GM12873 (cell line): ENCODE measurements around the gene MRGPRG.

ENCODE experiments used
- TF ChIP-seq, protein P1 (sequence below): IDR thresholded peaks from 2 replicates; pipeline ENCODE4 v1.5.1; 2012; ENCODE audit warnings: low read depth, mild to moderate bottlenecking, moderate library complexity, low read length, control low read depth; ENCODE audit not compliant: insufficient read depth; ENCODE audit errors: missing control alignments

Gene MRGPRG

DNA sequence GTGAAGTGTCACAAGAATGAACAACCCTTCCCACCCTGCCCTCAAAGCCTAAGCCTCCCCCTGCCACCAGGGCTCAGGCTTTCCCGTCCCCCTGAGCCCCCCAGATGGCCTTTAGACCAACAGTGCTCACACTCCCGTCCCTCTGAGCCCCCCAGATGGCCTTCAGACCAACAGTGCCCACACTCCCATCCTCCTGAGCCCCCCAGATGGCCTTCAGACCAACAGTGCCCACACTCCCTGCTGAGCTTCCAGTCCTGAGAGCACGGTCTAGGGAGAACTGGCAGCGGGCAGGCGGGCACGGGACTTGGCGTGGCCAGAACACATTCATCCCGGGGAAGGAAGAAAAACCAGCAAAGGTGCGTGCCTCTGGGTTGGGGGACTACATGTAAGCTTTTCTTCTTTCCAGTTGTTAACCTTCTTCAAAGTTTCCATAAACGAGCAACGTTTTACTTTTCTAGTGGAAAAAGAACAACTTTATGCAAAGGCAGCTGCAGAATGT, 2.5 kb downstream of the MRGPRG start:
- TF ChIP-seq, protein P1, sequence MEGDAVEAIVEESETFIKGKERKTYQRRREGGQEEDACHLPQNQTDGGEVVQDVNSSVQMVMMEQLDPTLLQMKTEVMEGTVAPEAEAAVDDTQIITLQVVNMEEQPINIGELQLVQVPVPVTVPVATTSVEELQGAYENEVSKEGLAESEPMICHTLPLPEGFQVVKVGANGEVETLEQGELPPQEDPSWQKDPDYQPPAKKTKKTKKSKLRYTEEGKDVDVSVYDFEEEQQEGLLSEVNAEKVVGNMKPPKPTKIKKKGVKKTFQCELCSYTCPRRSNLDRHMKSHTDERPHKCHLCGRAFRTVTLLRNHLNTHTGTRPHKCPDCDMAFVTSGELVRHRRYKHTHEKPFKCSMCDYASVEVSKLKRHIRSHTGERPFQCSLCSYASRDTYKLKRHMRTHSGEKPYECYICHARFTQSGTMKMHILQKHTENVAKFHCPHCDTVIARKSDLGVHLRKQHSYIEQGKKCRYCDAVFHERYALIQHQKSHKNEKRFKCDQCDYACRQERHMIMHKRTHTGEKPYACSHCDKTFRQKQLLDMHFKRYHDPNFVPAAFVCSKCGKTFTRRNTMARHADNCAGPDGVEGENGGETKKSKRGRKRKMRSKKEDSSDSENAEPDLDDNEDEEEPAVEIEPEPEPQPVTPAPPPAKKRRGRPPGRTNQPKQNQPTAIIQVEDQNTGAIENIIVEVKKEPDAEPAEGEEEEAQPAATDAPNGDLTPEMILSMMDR = no peak

DNA sequence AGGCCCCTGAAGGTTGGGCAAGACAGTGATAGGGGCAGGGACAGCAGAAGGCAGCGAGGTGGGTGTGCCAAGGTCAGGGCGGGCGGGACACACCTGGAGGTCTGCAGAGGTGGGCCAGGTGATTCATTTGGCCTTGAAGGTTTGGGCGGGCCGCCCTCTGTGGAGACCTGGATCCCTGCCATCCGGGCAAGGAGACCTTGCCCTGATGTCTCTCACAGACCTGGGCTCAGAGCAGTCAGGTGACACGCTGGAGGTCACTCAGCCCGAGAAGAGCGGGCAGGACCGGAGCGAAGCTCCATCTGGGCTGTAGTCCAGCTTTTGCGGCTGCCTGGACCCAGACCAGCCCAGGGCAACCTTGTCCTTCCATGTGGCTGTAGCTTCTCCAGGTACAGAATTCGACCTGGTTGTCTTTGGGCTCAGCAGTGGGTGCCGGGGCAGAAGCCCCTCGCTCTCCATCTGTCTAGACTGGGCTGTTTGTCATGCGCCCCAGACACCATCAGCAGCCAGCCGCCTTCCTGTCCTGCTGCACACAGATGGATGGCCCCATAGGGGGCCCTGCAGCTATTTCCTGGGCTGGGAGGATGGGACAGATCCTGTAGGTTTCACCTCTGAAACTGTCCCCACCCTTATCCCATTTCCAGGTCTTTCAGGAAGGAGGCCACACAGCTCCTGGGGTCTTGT, 3.1 kb downstream of the MRGPRG start:
- TF ChIP-seq, protein P1 = no peak

DNA sequence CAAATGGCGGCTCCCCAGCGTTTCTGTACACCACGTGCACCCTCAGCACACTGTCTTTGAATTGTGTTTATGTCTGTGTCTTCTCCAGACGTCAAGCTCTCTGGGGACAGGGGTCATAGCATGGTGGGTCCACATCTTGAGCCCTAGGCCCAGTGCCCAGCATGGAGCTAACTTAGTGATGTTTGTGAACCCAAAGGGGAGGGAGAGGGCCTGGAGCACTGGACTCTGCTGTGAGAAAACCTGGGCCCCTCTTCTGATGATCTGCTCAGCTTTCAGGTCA, 4.3 kb downstream of the MRGPRG start:
- TF ChIP-seq, protein P1 = no peak

DNA sequence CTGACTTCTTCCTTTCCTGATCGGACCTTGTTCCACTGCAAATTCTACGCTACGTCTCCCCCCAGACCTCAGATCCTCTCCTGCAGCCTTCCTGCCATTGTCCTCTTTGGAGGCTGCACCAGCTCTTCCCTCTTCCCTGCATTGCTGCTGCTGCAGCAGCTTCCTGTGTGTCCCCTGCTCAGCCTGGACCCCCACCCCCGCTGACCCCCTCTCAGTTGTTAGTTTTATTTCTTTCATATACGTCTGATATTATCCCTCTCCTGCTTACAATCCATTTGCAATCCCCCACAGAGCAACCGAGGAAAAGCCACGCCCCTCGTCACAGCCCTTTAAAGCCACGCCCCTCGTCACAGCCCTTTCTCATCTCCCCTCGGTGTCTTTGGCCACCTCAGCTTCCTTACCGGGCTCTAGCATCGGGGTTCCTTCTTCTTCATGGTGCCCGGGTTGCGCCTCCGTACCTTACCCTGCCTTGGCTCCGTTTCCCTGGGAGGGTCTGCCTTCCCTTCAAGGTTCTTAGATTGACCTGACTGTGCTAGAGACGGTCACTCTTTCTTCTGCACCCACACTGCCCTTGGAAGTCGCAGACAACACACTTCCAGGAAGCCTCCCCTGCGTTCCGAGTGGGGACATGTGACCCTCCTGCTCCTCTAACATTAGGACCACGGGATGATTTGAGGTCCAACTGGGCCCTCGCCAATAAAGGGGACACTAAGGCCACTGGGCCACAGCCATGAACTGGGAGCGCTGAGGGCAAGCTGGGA, 4.8 kb downstream of the MRGPRG start:
- TF ChIP-seq, protein P1 = no peak

DNA sequence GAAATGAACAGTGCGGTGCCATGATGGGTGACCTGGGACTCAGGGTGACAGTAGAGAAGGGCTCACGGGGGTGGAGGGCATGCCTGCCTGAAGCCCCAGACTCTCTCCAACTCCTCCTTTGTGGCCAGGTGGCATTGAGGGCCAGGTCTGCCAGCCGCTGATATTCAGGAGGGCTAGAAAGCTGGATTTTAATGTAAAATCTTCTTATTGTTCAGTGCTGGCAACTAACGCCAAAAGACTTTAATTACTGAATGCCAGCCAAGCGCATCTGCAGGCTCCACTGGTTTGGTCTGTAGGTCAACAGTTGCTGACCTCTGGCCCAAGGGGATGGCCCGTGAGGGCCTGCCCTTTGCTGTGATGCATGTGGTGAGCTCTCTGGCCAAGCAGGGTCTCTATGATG, 10.3 kb downstream of the MRGPRG start:
- TF ChIP-seq, protein P1 = no peak

DNA sequence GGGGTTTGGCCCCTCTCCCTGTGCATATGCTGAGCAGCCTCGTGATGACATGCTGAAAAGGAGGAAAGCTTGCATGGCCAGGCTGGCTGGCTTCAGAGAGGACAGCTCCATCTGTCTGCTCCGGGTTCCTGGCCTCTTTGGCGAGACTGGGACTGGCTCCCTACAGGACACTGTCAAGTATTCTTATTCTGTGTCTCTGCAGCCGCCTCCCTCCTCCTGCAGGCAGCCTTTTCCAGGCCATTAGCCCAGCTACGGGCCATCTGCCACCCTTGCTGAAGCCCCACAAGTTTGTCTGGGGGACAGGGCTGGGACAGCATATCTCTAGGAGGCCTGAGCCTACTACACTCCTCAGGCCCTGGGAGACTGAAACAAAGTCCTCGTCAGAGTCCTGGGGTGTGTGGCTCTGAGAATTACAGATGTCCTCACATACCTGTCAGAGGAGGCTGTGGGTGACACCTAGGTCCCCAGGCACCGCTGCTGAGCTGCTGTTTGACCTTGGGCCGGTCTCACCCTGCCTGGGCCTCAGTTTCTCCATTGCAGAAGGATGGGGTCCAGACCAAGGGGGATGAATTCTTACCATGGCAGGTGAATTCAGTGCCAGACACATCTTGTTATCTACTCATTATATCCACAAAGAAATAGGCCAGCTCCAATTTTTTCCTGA, 11.0 kb downstream of the MRGPRG start:
- TF ChIP-seq, protein P1 = no peak

DNA sequence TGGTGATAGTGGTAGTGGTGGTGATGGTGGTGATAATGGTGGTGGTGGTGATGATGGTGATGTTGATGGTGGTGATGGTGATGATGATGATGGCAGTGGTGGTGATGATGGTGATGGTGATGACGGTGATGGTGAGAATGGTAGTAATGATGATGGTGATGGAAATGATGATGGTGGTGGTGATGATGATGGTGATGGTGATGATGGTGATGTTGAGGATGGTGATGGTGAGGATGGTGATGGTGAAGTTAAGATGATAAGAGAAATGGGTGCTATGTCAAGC, 11.8 kb downstream of the MRGPRG start:
- TF ChIP-seq, protein P1 = no peak
